Stimulated activated CD4-positive, alpha-beta T cell treated with anti-CD3 and anti-CD28 coated beads, TNF-alpha, amount 100 ng/mL, for 1 hour (primary cell): ENCODE data around the gene KRT76.

Experiments used
- DNase-seq, 3 donors: peaks; one replicate each; pipeline ENCODE4 v3.0.0-alpha.2; 2020; ENCODE audit warnings: low read depth in 3 of 3, low spot score in 1 of 3

The KRT76 gene

GRCh38 chr12:52776913-52777395 is at the start of gene KRT76:
Gene KRT76, minus strand, starts transcription at chr12:52777345. Its CDS starts 54 bp downstream, at chr12:52777291.
- no peak for DNase-seq

- no peak for DNase-seq
Measured at GRCh38 chr12:52825961-52826360, 48.8 kb upstream of the KRT76 start.

GRCh38 chr12:52824741-52825410 is 47.7 kb upstream of the KRT76 start:
- no peak for DNase-seq

- no peak for DNase-seq
Measured at GRCh38 chr12:52823761-52824450, 46.8 kb upstream of the KRT76 start.

GRCh38 chr12:52822771-52823510 is 45.8 kb upstream of the KRT76 start:
- DNase-seq: no peak

- no peak for DNase-seq
Measured at GRCh38 chr12:52821826-52822660, 44.9 kb upstream of the KRT76 start.

GRCh38 chr12:52821071-52821730 is 44.1 kb upstream of the KRT76 start:
- no peak for DNase-seq

GRCh38 chr12:52820521-52820920 is 43.4 kb upstream of the KRT76 start:
- no peak for DNase-seq

GRCh38 chr12:52819731-52820510 is 42.8 kb upstream of the KRT76 start:
- no peak for DNase-seq

- no peak for DNase-seq
Measured at GRCh38 chr12:52818887-52819420, 41.8 kb upstream of the KRT76 start.

GRCh38 chr12:52818388-52818787 is 41.2 kb upstream of the KRT76 start:
- DNase-seq: no peak

- DNase-seq: no peak
Measured at GRCh38 chr12:52817699-52818238, 40.6 kb upstream of the KRT76 start.

GRCh38 chr12:52817003-52817698 is 40.0 kb upstream of the KRT76 start:
- no peak for DNase-seq

- no peak for DNase-seq
Measured at GRCh38 chr12:52815676-52816588, 38.8 kb upstream of the KRT76 start.

GRCh38 chr12:52815161-52815560 is 38.0 kb upstream of the KRT76 start:
- no peak for DNase-seq

- no peak for DNase-seq
Measured at GRCh38 chr12:52814710-52815155, 37.6 kb upstream of the KRT76 start.

GRCh38 chr12:52813885-52814709 is 37.0 kb upstream of the KRT76 start, which contains the start of gene KRT4:
Gene KRT4, minus strand, starts transcription at chr12:52814116. Its CDS starts 58 bp downstream, at chr12:52814058.
- no peak for DNase-seq
